Measurements from ENCODE around the gene PROB1. TPM values are rescaled to one million over a fixed set of nuclear protein-coding genes. Genes with fewer than 3 reads are reported as not detected.

The PROB1 gene
- total RNA-seq, 4 donors from 2014 or later: 26.8 to 81.4 (median 52.9) TPM

DNA sequence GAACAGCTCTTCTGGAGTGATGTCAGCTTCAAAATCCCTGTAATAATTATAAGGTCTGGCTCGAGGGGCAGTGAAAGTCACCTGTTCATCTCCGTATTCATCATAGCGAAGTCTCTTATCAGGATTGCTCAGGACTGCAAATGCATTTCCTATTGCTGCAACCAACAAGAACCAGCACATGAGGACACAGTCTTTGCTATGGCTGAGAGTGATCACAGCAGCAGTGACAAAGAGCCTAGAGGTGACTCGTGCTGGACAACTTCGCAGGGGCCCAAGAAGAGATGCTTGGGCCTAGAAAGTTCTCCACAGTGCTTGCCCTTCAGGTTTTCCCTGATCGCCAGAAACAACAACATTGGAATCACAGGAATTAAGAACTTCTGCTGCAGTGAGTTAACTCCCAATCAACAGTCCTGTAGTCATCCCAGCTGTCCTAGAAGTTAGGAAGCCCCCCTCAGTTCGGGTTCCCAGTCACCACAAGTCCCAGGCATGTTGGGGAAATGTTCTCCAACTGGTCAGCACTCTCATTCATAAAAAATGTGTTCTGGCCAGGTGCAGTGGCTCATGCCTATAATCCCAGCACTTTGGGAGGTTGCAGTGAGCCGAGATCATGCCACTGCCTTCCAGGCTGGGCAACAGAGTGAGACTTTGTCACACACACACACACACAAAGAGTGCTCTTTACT is 31.4 kb upstream of the PROB1 start:
- intact Hi-C loops (cut with DNase I; ENCODE audit: low total_unique reads) (no loop called here), in situ Hi-C loops (cut with MboI; ENCODE audit: low sequenced_read_pairs in 4 of 4) (loop anchor here in 1 of 4 donors (5.0 kb wide), 1 partner anchor 91 kb away; no protein-coding TSS in a partner anchor)
- Histone ChIP-seq H3K9me3 (no peaks in the 10 kb centered on the region), H3K4me3 (no peak overlapping the region), H3K36me3 (peaks cover 0 to 37% of the 10 kb centered on the region in 2 donors), H3K27me3 (no peaks in the 10 kb centered on the region), H3K27ac (peak overlapping the region; percentile 75 to 80 (median 76)), H3K4me1 (peaks cover 8 to 22% of the 10 kb centered on the region in 2 donors)
- no peak for TF ChIP-seq POLR2A (IDR thresholded peaks at IDR 0.05)
- TF ChIP-seq, protein P1, sequence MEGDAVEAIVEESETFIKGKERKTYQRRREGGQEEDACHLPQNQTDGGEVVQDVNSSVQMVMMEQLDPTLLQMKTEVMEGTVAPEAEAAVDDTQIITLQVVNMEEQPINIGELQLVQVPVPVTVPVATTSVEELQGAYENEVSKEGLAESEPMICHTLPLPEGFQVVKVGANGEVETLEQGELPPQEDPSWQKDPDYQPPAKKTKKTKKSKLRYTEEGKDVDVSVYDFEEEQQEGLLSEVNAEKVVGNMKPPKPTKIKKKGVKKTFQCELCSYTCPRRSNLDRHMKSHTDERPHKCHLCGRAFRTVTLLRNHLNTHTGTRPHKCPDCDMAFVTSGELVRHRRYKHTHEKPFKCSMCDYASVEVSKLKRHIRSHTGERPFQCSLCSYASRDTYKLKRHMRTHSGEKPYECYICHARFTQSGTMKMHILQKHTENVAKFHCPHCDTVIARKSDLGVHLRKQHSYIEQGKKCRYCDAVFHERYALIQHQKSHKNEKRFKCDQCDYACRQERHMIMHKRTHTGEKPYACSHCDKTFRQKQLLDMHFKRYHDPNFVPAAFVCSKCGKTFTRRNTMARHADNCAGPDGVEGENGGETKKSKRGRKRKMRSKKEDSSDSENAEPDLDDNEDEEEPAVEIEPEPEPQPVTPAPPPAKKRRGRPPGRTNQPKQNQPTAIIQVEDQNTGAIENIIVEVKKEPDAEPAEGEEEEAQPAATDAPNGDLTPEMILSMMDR (IDR thresholded peaks at IDR 0.05 in 4 of 5, conservative IDR thresholded peaks at IDR 0.05 in 1 of 5): no peak
- ATAC-seq: peak in 1 of 2 donors; percentile 33
- no peak for DNase-seq

DNA sequence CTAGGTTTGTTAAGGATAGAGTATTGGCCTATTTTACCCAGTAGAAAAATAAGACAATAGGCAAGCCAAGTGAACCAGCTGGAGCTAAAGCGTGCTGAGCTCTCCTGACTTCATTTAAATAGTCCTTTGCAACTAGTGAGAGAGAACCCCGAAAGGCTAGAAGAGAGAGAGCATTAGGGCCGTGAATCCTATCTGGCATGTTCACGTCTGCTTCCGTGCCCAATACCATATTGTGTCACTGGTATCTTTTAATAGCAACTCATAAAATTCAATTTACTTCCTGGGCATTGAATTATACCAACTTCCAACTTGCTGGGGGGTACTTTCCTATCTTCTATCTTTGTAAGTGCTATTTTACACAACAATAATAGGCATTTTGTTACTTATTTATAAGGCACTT is 30.6 kb upstream of the PROB1 start:
- peak in 1 of 2 donors; percentile 50 for ATAC-seq
- intact Hi-C loops (cut with DNase I; ENCODE audit: low total_unique reads): no loop called here

DNA sequence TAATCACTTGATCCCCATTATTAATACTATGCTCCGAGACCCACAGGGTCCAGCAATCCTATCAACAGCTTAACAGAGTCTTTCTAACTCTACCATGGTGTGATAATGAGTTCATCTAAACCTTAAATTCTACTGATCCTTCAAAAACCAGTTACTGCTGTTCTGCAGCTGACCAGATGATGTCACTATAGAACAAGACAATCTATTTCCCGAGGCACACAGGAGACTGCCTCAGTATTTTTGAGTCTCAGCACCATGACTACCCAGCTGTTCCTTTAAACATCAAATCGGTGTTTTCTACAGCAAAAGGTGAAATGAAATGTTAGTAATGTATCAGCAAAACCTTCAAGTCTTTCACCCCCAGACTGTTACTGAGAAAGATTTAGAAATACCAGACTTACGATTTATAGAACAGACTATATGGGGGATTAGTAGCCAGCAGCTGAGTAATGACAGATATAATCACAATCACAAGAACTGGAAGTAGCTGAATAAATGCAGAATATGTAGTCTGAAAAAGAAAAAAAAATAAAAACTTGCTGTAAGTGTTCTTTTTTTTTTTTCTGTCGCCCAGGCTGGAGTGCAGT is 27.5 kb upstream of the PROB1 start:
- peak overlapping the region in 1 of 4 donors; percentile 24 for H3K27ac ChIP-seq
- intact Hi-C loops (cut with DNase I; ENCODE audit: low total_unique reads) (loop anchor here (1.0 to 2.0 kb wide), 2 partner anchors 91 to 342 kb away; no protein-coding TSS in a partner anchor), in situ Hi-C loops (cut with MboI; ENCODE audit: low sequenced_read_pairs in 4 of 4) (loop anchor here in 2 of 4 donors (5.0 kb wide), 1 partner anchor 95 kb away; no protein-coding TSS in a partner anchor)
- peaks cover 0 to 32% of the 10 kb centered on the region in 2 donors for H3K36me3 ChIP-seq
- H3K4me1 ChIP-seq: peaks cover 33 to 46% of the 10 kb centered on the region in 2 donors
- peak; percentile 53 to 74 for ATAC-seq
- no peak for TF ChIP-seq POLR2A (IDR thresholded peaks at IDR 0.05)
- TF ChIP-seq, protein P1 (IDR thresholded peaks at IDR 0.05 in 4 of 5, conservative IDR thresholded peaks at IDR 0.05 in 1 of 5): peak; percentile 61 to 82 (median 78)
- no peak for DNase-seq
- no peaks in the 10 kb centered on the region for H3K27me3 ChIP-seq
- no peak overlapping the region for H3K4me3 ChIP-seq
- H3K9me3 ChIP-seq: no peaks in the 10 kb centered on the region

More for the DNA sequence above, 30.6 kb upstream of the PROB1 start:
- in situ Hi-C loops (cut with MboI; ENCODE audit: low sequenced_read_pairs in 4 of 4): loop anchor here in 1 of 4 donors (5.0 kb wide), 1 partner anchor 92 kb away; no protein-coding TSS in a partner anchor
- Histone ChIP-seq H3K27ac (peak overlapping the region; percentile 75 to 80 (median 76)), H3K27me3 (no peaks in the 10 kb centered on the region), H3K4me3 (no peak overlapping the region), H3K4me1 (peaks cover 8 to 22% of the 10 kb centered on the region in 2 donors), H3K9me3 (no peaks in the 10 kb centered on the region), H3K36me3 (peaks cover 0 to 42% of the 10 kb centered on the region in 2 donors)
- no peak for DNase-seq
- TF ChIP-seq, protein P1 (IDR thresholded peaks at IDR 0.05 in 4 of 5, conservative IDR thresholded peaks at IDR 0.05 in 1 of 5): no peak
- no peak for TF ChIP-seq POLR2A (IDR thresholded peaks at IDR 0.05)

DNA sequence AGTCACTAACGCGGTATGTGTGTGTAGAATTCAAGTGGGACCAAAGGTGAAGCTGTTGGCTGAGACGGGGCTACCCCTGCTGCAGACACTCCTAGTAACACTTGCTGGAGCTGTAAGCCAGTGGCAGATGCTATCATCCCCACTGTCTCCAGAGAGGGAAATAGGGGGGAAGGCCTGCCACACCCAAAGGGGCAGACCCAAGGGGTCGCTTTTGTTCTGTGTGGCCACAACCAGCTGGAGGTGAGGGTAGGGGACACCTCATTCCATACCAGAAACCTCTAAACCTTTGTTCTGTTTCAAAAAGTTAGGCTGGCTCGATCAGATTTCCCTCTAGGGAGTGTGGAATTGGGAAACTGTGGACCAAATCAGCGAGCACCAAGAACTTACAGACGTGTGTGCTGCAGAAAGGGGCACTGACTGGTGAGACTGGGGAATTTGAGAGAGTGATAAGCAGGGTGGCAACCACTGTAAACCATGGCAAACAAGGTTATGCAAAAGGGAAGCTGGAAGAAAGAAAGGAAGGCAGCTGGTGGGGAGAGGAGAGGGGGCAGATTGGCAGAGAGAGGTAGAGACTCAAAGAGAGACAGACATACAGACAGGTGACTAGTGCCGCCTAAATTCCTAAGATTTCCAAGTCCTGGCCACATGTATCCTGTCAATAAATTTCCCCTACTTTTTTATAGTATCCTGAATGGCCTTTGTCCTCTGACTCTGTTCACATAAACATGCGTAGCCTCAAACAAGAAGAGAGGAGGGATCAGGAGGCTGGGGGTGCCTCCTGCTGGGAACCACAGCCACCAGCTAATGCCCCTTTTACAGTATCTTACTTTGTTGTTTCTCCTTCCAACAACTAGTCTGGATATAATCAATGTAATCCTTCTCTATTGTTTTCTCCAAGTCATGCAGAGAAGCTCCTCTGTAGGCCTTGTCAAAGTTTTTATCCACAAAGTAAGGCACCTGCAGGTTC is 24.6 kb upstream of the PROB1 start:
- in situ Hi-C loops (cut with MboI; ENCODE audit: low sequenced_read_pairs in 4 of 4) (loop anchor here in 3 of 4 donors (5.0 kb wide), 1 partner anchor 98 kb away; no protein-coding TSS in a partner anchor), intact Hi-C loops (cut with DNase I; ENCODE audit: low total_unique reads) (loop anchor here (5.0 to 10.0 kb wide), 3 partner anchors 143 to 265 kb away; partner anchors contain the start of gene UBE2D2)
- no peaks in the 10 kb centered on the region for H3K27me3 ChIP-seq
- TF ChIP-seq, protein P1 (IDR thresholded peaks at IDR 0.05 in 4 of 5, conservative IDR thresholded peaks at IDR 0.05 in 1 of 5): no peak
- TF ChIP-seq POLR2A (IDR thresholded peaks at IDR 0.05): no peak
- H3K36me3 ChIP-seq: peaks cover 0 to 22% of the 10 kb centered on the region in 2 donors
- peak overlapping the region; percentile 83 to 90 (median 87) for H3K27ac ChIP-seq
- ATAC-seq (no peak), DNase-seq (no peak)
- H3K4me1 ChIP-seq: peaks cover 52 to 58% of the 10 kb centered on the region in 2 donors
- no peaks in the 10 kb centered on the region for H3K9me3 ChIP-seq
- no peak overlapping the region for H3K4me3 ChIP-seq

Data from gastrocnemius medialis (tissue), 4 donors.